Lower leg skin (tissue), 3 donors: ENCODE measurements around the gene MPRIP.

Experiments used
- CTCF ChIP-seq, 3 donors: fragments of 450-650 bp; IDR thresholded peaks; one replicate each; pipeline ENCODE4 v1.5.1; 2016; ENCODE audit warnings: antibody characterized with exemption in 3 of 3, mild to moderate bottlenecking in 3 of 3, moderate library complexity in 2 of 3
- POLR2A ChIP-seq, 2 donors: fragments of 450-650 bp; IDR thresholded peaks; one replicate each; pipeline ENCODE4 v1.6.1; 2016 to 2017; ENCODE audit warnings: antibody characterized with exemption in 2 of 2, mild to moderate bottlenecking in 1 of 2, moderate library complexity in 1 of 2

- TF ChIP-seq CTCF (IDR thresholded peaks at IDR 0.05) (no peak), POLR2A (IDR thresholded peaks at IDR 0.05) (no peak)
Measured at GRCh38 chr17:17137731-17138585, 95.7 kb downstream of the MPRIP start.
